ENCODE results near the gene KCTD19.

Gene KCTD19

DNA sequence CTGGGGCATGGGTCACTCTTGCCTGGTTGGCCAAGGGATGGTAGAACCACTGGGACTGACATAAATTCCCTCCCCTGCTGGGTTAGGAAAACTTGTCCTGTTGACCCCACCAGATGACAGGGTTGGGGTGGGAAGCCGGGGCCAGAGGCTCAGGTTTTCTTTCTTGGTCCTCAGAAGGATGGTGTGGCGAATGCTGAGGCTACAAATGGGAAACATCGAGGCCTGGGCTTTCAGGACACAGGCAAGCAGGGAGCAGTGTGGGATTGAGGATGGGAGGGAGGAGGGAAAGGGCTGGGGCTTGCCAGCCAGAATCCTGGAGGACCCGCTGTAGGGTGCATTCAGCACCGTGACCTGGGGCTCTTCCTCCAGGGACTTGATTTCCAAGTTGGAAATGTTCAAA is 61.7 kb downstream of the KCTD19 start:
- H3K9me3 ChIP-seq (ENCODE audit: insufficient read depth, low read length) = no peaks in the 10 kb centered on the region
- H3K4me3 ChIP-seq (ENCODE audit: insufficient read length, low read depth) = no peak overlapping the region
- H3K4me1 ChIP-seq (ENCODE audit: insufficient read depth, insufficient read length) = no peaks in the 10 kb centered on the region
- H3K27me3 ChIP-seq (ENCODE audit: insufficient read depth, insufficient read length) = no peaks in the 10 kb centered on the region
- no peaks in the 10 kb centered on the region for H3K36me3 ChIP-seq (ENCODE audit: insufficient read depth, insufficient read length, low read length)
- TF ChIP-seq SUZ12 (IDR thresholded peaks at IDR 0.05; ENCODE audit: extremely low read depth, insufficient read depth, insufficient read length) = no peak
- no peak for TF ChIP-seq YY1 (IDR thresholded peaks at IDR 0.05; ENCODE audit: insufficient read depth, insufficient read length)
- no peak for TF ChIP-seq ZNF274 (IDR thresholded peaks at IDR 0.05; ENCODE audit: low read depth, low read length)
- no peak overlapping the region for H3K9ac ChIP-seq (ENCODE audit: insufficient read length, low read depth)
- DNase-seq (ENCODE audit: low read depth, low spot score) = no peak

GRCh38 chr16:67264277-67264676 is 62.3 kb downstream of the KCTD19 start:
- Histone ChIP-seq H3K36me3 (ENCODE audit: insufficient read depth, insufficient read length, low read length) (no peaks in the 10 kb centered on the region), H3K9me3 (ENCODE audit: insufficient read depth, low read length) (no peaks in the 10 kb centered on the region), H3K9ac (ENCODE audit: insufficient read length, low read depth) (no peak overlapping the region), H3K27me3 (ENCODE audit: insufficient read depth, insufficient read length) (no peaks in the 10 kb centered on the region), H3K4me1 (ENCODE audit: insufficient read depth, insufficient read length) (no peaks in the 10 kb centered on the region), H3K4me3 (ENCODE audit: insufficient read length, low read depth) (no peak overlapping the region)
- no peak for DNase-seq (ENCODE audit: low read depth, low spot score)
- TF ChIP-seq SUZ12 (IDR thresholded peaks at IDR 0.05; ENCODE audit: extremely low read depth, insufficient read depth, insufficient read length) (no peak), ZNF274 (IDR thresholded peaks at IDR 0.05; ENCODE audit: low read depth, low read length) (no peak), YY1 (IDR thresholded peaks at IDR 0.05; ENCODE audit: insufficient read depth, insufficient read length) (no peak)

DNA sequence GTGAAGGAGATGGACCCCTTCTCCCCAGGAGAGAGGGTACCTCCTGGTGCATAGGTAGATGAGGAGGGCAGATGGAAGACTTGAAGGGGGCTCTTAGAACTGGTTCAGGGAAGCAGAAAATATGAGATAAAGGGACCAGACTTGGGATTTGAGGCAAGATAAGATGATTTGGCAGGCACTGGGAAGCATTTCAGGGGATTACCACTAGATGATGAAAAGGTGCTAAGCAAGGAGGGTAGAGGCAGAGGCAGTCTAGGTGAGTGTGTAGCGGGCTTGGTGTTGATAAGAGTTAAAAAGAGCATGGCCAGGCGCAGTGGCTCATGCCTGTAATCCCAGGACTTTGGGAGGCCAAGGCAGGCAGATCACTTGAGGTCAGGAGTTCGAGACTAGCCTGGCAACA is 63.3 kb downstream of the KCTD19 start:
- TF ChIP-seq YY1 (IDR thresholded peaks at IDR 0.05; ENCODE audit: insufficient read depth, insufficient read length) (no peak), ZNF274 (IDR thresholded peaks at IDR 0.05; ENCODE audit: low read depth, low read length) (no peak), SUZ12 (IDR thresholded peaks at IDR 0.05; ENCODE audit: extremely low read depth, insufficient read depth, insufficient read length) (no peak)
- Histone ChIP-seq H3K4me1 (ENCODE audit: insufficient read depth, insufficient read length) (no peaks in the 10 kb centered on the region), H3K4me3 (ENCODE audit: insufficient read length, low read depth) (no peak overlapping the region), H3K9ac (ENCODE audit: insufficient read length, low read depth) (no peak overlapping the region), H3K27me3 (ENCODE audit: insufficient read depth, insufficient read length) (no peaks in the 10 kb centered on the region), H3K36me3 (ENCODE audit: insufficient read depth, insufficient read length, low read length) (no peaks in the 10 kb centered on the region), H3K9me3 (ENCODE audit: insufficient read depth, low read length) (no peaks in the 10 kb centered on the region)
- no peak for DNase-seq (ENCODE audit: low read depth, low spot score)

- no peak overlapping the region for H3K4me3 ChIP-seq (ENCODE audit: insufficient read length, low read depth)
These were observed 66.0 kb downstream of the KCTD19 start for GRCh38 chr16:67260426-67261063.

DNA sequence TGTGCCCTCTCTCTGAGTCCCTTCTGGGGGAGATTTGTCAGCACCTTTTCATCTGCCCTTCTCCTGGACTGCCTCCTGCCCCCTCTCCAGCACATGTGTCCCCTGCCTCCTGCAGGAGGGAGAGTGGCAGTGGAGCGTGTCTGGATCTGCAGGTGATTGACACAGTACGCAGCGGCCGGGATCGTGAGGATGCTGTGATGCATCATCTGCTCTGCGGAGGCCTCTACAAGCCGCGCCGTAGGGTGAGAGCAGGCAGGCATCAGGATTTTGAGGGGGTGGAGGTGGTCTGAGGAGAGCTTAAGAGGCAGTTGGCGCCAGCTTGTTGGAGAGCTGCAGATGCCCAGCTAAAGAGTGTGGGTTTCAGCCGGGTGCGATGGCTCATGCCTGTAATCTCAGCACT is 66.8 kb downstream of the KCTD19 start:
- no peak for TF ChIP-seq ZNF274 (IDR thresholded peaks at IDR 0.05; ENCODE audit: low read depth, low read length)
- TF ChIP-seq YY1 (IDR thresholded peaks at IDR 0.05; ENCODE audit: insufficient read depth, insufficient read length) = no peak
- no peak for TF ChIP-seq SUZ12 (IDR thresholded peaks at IDR 0.05; ENCODE audit: extremely low read depth, insufficient read depth, insufficient read length)
- H3K4me3 ChIP-seq (ENCODE audit: insufficient read length, low read depth) = no peak overlapping the region
- H3K9ac ChIP-seq (ENCODE audit: insufficient read length, low read depth) = no peak overlapping the region
- H3K27me3 ChIP-seq (ENCODE audit: insufficient read depth, insufficient read length) = no peaks in the 10 kb centered on the region
- no peaks in the 10 kb centered on the region for H3K9me3 ChIP-seq (ENCODE audit: insufficient read depth, low read length)
- no peak for DNase-seq (ENCODE audit: low read depth, low spot score)
- no peaks in the 10 kb centered on the region for H3K4me1 ChIP-seq (ENCODE audit: insufficient read depth, insufficient read length)
- no peaks in the 10 kb centered on the region for H3K36me3 ChIP-seq (ENCODE audit: insufficient read depth, insufficient read length, low read length)

More at GRCh38 chr16:67260426-67261063, 66.0 kb downstream of the KCTD19 start:
- H3K9me3 ChIP-seq (ENCODE audit: insufficient read depth, low read length) = no peaks in the 10 kb centered on the region
- H3K4me1 ChIP-seq (ENCODE audit: insufficient read depth, insufficient read length) = no peaks in the 10 kb centered on the region
- H3K27me3 ChIP-seq (ENCODE audit: insufficient read depth, insufficient read length) = no peaks in the 10 kb centered on the region
- no peaks in the 10 kb centered on the region for H3K36me3 ChIP-seq (ENCODE audit: insufficient read depth, insufficient read length, low read length)
- H3K9ac ChIP-seq (ENCODE audit: insufficient read length, low read depth) = peak overlapping the region; percentile 38
- TF ChIP-seq ZNF274 (IDR thresholded peaks at IDR 0.05; ENCODE audit: low read depth, low read length) = no peak
- TF ChIP-seq SUZ12 (IDR thresholded peaks at IDR 0.05; ENCODE audit: extremely low read depth, insufficient read depth, insufficient read length) = no peak
- no peak for TF ChIP-seq YY1 (IDR thresholded peaks at IDR 0.05; ENCODE audit: insufficient read depth, insufficient read length)
- no peak for DNase-seq (ENCODE audit: low read depth, low spot score)

GRCh38 chr16:67258161-67258835 is 68.2 kb downstream of the KCTD19 start:
- Histone ChIP-seq H3K4me3 (ENCODE audit: insufficient read length, low read depth) (no peak overlapping the region), H3K27me3 (ENCODE audit: insufficient read depth, insufficient read length) (no peaks in the 10 kb centered on the region), H3K4me1 (ENCODE audit: insufficient read depth, insufficient read length) (no peaks in the 10 kb centered on the region), H3K36me3 (ENCODE audit: insufficient read depth, insufficient read length, low read length) (no peaks in the 10 kb centered on the region), H3K9ac (ENCODE audit: insufficient read length, low read depth) (no peak overlapping the region), H3K9me3 (ENCODE audit: insufficient read depth, low read length) (no peaks in the 10 kb centered on the region)
- no peak for DNase-seq (ENCODE audit: low read depth, low spot score)
- TF ChIP-seq SUZ12 (IDR thresholded peaks at IDR 0.05; ENCODE audit: extremely low read depth, insufficient read depth, insufficient read length) (no peak), YY1 (IDR thresholded peaks at IDR 0.05; ENCODE audit: insufficient read depth, insufficient read length) (no peak), ZNF274 (IDR thresholded peaks at IDR 0.05; ENCODE audit: low read depth, low read length) (no peak)

DNA sequence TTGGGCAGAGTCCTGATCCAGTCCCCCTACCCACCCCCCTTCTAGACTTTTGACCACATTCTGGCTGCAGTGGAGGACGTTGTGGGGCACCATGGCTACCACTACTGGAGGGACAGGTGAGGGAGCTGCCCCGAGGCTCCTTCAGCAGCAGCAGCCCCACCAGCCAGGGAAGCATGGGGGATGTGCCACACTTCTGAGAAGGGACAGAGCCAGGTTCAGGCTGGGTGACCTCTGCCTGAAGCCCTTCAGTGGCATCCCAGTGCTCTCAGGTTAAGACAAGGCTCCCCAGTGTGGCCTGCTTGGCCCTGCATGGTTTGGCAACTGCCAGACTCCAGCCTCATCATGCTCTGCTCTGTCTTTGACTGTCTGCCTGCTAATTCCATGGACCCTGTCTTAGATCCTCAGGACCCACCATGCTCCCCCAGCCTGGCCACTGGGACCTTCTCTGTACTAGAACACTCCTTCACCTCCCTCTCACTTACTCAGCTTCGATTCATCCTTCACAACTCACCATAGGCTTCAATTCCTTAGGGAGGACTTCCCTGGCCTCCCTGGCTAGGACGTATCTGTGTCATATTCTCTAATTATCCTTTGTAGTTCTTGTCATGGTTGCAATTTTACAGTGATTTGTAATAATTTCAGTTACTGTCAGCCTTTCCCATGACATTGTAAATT is 68.9 kb downstream of the KCTD19 start:
- TF ChIP-seq YY1 (IDR thresholded peaks at IDR 0.05; ENCODE audit: insufficient read depth, insufficient read length) (no peak), SUZ12 (IDR thresholded peaks at IDR 0.05; ENCODE audit: extremely low read depth, insufficient read depth, insufficient read length) (no peak), ZNF274 (IDR thresholded peaks at IDR 0.05; ENCODE audit: low read depth, low read length) (no peak)
- DNase-seq (ENCODE audit: low read depth, low spot score) = no peak
- Histone ChIP-seq H3K4me3 (ENCODE audit: insufficient read length, low read depth) (no peak overlapping the region), H3K4me1 (ENCODE audit: insufficient read depth, insufficient read length) (no peaks in the 10 kb centered on the region), H3K9ac (ENCODE audit: insufficient read length, low read depth) (no peak overlapping the region), H3K36me3 (ENCODE audit: insufficient read depth, insufficient read length, low read length) (peaks cover under 1% of the 10 kb centered on the region), H3K9me3 (ENCODE audit: insufficient read depth, low read length) (no peaks in the 10 kb centered on the region), H3K27me3 (ENCODE audit: insufficient read depth, insufficient read length) (no peaks in the 10 kb centered on the region)
